Activated gamma-delta T cell treated with Interleukin-2 at 50 U/mL for 16 hours (primary cell): ENCODE results near the gene CCNE1.
"Not testable (repeated sequence)": the region's sequence is repeated elsewhere in the genome, so short reads cannot be mapped to it uniquely, and the experiment has no call there.

Source experiments
- DNase-seq: peaks from one replicate; pipeline ENCODE4 v3.0.0-alpha.2; 2020

CCNE1 gene

DNA sequence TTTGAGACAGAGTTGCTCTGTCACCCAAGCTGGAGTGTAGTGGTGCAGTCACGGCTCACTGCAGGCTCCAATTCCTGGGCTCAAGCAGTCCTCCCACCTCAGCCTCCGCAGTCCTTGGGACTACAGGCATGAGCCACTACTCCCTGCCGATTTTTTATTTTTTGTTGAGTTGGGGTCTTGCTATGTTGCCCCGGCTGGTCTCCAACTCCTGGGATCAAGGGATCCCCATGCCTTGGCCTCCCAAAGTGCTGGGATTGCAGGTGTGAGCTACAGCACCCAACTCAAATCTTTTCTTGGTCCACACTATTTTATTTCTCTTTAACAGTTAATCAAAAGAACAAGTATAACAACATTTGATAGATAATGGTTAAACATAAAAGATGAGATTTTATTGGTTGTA lies 7.5 kb downstream of the CCNE1 start:
- no peak for DNase-seq

DNA sequence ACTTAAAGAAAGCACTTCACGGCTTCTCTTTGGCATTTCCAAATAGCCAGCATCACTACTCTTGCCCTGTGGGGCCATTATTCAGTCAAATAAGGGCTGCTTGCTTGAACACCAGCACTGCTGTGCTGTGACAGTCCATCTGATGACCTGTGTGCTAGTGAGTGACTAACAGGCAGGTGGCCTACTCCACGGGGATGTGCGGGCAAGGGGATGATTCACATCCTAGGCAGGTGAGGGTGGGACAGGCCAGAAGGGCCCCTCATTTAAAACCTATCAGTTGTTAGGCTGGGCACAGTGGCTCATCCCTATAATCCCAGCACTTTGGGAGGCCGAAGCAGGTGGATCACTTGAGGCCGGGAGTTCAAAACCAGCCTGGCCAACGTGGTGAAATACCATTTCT lies 8.2 kb downstream of the CCNE1 start:
- no peak for DNase-seq

DNA sequence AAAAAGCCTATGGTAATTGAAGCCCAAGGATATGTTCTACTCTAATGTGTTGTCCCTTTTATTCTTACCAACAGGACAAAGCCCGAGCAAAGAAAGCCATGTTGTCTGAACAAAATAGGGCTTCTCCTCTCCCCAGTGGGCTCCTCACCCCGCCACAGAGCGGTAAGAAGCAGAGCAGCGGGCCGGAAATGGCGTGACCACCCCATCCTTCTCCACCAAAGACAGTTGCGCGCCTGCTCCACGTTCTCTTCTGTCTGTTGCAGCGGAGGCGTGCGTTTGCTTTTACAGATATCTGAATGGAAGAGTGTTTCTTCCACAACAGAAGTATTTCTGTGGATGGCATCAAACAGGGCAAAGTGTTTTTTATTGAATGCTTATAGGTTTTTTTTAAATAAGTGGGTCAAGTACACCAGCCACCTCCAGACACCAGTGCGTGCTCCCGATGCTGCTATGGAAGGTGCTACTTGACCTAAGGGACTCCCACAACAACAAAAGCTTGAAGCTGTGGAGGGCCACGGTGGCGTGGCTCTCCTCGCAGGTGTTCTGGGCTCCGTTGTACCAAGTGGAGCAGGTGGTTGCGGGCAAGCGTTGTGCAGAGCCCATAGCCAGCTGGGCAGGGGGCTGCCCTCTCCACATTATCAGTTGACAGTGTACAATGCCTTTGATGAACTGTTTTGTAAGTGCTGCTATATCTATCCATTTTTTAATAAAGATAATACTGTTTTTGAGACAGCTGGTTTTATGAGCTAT lies 12.0 kb downstream of the CCNE1 start:
- DNase-seq: no peak

DNA sequence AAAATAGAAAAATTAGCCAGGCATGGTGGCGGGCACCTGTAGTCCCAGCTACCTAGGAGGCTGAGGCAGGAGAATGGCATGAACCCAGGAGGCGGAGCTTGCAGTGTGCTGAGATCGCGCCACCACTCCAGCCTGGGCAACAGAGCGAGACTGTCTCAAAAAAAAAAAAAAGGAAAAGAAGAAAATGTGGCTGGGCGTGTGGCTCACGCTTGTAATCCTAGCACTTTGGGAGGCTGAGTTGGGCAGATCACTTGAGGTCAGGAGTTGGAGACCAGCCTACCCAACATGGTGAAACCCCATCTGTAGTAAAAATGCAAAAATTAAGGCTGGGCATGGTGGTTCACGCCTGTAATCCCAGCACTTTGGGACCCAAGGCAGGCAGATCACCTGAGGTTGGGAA lies 13.5 kb downstream of the CCNE1 start:
- DNase-seq: not testable (repeated sequence)

DNA sequence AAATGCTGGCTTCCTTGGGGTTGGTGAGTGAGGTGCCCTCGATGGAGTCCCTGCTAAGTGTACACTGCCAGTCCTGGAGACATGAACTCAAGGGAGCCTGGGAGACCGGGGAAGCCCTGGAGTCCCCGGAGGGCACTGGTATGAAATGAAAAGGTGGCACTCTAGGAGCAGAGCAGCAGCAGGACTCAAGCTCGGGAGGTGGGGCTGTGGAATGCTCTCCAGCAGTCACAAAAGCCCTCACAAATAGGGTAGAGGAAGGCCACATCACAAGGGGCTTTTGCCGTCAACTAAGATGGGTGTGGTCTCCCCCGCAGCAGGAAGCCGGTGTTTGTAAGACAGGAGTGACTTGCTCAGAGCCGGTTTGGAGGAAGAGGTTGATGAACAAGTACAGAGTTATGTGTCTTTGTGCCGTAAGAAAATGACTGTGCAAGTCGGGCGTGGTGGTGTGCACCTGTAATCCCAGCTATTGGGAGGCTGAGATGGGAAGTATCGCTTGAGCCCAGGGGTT lies 19.3 kb downstream of the CCNE1 start:
- peak; percentile 61 for DNase-seq

DNA sequence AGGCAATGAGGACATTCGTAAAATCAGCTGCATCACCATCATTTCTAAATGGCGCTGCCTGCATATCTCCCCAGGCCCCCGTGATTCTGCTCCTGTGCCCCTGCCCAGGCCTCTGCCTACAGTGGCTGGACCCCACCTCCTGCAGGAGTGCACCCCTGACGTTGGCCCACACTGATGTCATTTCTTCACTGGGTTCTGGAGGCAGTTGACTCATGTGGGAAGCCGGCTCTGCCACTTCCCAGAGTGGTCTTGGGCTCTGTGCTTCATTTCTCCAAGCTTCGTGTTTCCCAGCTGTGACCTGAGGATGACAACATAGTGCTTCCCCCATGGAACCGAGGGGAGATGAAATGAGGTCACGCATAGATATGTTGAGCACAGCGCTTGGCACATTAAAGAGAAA lies 19.9 kb downstream of the CCNE1 start:
- DNase-seq: no peak

DNA sequence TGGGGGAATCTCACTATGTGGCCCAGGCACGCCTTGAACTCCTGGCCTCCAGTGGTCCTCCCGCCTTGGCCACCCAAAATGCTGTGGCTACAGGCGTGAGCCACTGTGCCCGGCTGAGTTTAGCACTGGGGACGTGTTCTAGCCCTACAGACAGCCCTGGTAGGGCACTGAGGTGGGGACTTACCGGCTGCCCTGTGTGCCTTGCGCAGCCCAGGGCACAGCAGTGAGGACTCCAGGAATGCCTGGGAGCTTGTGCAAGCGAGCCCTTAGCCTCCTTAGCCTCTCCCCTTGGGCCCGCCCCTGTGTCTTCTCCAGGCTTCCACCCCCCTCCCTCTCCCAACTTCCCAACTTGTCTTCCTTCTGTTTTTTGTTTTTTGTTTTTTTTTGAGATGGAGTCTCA lies 21.0 kb downstream of the CCNE1 start:
- DNase-seq: no peak

DNA sequence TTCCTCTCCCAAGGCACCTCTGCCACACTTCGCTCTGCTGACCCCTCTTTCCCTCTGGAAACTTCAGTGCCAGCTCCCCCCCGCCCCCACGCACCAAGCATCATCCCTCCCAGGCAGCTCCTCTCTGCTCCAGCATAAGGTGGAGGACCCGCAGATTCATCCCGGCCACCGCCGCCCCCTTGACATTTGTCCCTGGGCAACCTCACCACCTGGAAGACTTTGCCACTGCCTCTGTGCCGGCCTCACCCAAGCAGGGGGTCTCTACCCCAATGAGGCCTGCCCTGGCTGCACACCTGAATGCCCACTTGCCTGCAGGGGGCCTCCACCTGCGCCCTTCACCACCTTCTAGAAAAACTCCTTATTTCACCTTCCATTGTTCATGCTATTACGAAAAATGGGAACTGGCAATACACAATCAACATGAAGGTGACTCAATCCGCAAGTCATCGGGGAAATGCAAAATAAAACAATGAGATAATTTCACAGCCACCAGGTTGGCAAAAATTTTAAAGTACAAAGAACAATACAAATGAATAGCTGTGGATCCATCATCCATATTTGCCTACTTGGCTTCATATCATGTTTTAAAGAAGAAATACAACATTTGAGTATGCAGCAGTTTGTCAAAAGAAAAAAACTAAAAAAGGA lies 21.9 kb downstream of the CCNE1 start:
- DNase-seq: no peak

DNA sequence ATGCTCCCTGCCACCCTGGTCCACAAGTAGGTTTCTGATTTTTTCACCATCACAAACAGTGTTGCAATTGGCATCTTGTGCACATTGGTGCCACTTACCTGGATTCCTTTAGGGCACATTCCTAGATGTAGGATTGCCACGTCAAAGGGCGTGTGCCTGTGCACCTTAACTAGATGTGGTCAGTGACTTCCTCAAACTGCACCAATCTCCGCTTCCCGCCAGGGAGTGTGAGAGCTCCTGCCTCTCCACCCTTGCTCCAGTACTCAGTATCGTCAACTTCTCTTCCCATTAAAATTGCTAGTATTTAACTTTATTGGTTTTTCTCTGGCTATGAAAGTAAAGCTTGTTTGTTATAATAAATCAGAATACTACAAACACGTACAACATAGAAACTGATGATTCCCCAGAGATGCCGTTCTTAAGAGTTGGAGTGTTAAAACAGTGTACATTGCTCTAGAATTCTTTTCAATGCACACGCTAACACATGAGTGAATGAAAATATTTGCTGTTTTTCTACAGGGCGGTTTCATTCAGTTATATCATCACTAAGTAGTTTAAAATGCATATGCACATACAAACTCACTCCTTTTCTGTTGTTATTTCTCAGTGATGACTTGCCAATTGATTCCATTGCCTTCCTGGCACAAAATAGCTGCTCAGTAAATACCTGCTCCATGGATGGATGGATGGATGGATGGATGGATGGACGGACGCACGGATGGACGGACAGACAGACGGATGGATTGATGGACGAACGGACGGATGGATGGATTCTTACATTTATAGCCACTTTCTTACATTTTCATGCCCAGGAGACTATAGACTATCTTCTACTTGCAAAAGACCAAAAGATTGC lies 23.4 kb downstream of the CCNE1 start:
- no peak for DNase-seq

DNA sequence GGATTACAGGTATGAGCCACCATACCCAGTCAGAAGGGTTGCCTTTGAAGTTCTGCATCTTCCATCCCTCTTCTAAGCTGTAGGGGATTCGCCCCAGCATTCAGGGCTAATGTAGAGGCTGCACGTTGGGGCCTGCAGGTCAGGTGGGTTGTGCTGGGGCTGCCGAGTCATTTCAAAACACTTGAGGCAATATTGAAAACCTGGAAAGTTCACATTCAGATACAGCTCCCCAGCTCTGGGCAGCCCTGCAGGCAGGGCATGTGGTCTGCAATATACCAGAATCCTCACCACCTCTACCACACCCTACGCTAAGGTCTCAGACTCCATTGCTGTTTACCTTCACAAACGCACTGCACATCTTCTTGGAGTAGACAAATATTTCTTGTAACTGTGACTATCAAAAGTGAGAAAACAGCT lies 24.6 kb downstream of the CCNE1 start:
- no peak for DNase-seq

DNA sequence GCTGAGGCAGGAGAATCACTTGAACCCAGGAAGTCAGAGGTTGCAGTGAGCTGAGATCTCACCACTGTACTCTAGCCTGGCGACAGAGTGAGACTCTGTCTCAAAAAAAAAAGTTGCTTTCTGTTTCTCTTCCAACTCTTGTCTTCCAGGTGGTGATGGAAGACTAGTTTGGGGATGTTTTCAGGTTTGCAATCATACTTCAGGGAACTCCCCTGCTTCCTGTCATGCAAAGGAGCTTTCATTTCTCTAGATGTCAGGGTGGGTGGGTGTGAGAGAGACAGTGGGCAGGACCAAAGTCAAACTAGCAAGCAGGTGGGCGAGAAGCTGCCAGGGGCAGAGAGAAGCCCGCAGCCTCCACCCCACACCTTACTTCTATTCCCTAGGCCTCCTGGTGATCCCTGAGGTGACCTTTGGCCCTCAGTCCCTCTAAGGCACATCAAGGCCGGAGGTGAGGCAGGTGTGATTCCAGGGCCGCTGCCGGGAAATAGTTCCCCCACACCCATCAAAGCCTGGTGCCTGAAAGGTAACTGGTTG lies 25.7 kb downstream of the CCNE1 start:
- DNase-seq: no peak

DNA sequence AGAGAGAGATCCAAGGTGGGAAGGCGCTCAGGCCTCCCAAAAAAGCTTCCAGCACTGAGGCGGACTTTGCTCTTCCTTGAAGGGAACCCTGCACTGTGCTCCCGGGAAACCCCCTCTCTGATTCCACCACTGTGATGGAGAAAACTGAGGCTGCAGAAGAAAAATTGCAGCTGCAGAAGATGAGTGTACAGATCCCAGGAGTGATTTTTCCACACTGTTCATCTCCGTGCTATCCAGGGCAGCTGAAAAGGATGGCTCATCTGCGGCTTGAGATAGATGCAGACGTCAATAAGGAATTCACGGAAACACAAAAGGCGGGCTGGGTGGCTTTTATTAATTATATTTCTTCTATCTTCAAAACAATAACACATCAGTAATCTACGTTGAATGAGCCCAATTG lies 26.2 kb downstream of the CCNE1 start:
- DNase-seq: no peak

DNA sequence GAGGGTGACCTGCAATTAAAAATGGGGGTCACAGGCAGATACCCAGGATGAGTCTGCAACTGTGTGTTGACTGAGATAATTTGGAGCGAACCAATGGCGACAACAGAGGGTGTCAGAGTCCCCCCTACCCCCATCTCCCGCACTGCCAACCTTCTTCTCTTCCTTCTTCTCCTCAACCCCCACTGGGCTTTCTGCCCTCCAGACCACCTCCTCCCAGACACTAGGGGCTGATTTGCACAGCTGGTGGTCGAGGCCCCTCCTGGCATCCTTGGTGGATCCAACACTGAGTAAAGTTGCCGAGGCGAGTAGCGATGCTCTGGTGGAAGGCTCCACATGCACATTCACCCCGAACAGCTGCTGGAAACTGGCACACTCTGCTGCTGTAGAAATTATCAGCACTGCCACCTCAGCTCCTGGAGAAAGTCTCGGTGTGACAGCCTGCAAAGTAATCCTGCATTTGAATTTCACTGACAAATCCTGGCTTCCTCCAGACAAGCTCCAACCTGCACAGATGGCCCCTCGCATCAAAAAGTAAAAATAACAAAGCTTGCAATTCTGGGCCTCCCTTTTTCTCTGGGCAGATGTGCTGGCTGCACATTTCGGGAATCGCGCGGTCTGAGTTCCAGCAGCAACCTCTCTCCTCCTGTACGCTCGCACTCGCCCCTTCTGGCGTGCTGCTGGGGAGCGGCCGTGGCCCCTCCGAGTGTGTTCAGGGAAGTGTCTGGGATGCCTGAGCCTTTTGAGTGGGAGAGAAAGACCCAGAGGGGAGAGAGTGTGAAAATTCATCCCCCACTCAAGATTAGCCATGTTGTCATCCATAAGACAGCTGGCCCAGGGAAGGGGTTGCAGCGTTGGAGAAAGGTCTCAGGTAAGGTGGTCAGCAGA lies 28.5 kb downstream of the CCNE1 start:
- no peak for DNase-seq

DNA sequence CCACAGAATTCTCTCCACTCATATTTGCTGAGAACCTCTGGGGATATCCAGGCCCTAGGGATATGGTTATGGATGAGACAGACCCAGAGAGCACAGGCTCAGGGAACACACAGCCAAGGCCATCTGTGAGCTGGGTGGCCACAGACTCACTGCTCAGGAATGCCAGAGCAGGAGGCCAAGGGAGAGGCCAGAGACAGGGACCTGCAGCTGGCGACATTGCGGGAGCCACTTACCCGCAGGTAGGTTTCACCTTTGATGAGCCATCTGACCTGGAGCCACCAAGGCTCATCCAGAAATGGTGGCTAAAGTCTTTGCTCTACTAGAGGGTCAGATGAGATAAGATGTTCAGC lies 29.4 kb downstream of the CCNE1 start:
- DNase-seq: no peak

DNA sequence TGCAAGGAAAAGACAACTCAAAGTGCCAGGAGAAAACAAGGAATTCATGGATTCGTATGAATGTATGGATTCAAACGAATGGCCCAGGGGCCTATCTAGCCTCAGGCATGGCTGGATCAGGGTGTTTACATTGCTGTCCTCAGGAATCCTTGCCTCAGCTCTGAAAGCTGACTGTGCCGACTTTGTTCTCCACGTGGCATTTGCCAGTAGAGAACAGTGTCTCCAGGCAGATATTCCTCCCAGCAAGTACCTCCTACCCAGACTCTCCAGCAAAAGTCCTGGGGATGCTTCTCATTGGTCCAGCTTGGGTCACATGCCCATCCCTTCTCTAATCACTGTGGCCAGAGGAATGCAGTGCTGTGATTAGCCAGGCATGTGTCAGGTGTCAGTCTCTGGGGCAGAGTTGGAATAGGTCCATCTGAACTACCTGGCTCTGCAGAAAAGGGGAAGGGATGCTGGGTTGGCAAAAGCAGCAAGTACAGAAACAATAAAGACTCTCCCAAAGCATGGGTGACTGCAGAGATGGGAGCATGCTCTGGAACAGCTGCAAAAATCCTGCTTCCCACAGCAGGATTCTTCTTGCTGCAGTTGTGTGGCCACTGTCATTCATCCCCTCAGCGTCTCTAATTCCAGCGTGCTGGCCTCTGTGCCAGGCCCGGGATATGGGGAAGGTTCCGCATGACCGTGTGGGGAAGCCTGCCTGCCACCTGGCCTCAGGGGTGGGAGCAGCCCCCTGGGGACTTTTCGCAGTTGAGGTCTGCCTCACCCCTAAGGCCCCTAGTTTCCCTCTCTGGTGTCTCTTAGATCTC lies 30.0 kb downstream of the CCNE1 start:
- no peak for DNase-seq

DNA sequence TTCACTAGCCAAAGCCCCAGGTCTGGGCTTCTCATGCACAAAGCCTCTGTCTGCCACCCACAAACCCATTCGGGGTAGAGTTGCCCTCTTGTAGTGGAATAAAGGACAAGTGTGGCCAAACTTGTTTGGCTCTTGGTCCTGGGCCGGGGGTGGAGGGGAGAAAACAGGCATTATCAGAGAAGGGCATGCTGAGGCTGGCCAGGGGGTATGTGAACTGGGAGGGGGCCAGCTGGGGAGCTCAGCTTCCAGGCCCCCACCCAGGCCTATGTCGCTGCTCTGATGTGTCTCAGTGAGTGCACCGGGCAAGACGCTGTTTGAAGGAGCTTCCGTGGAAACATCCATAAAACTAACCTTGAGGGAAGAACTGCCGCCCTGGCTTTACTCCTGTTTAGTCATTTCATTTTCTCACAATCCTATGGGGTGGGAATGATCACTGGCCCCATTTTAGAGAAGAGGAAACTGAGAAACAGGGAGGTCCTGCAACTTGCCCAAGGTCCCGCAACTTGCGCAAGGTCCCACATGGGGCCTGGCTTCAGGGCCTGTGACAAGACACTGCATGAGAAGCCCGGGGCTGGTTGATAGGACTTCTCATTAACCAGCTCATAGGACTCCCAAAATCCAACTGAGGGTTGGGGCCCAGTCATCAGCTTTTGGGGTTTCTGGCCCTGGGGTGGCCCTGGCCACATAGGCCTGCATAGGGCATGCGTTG lies 30.8 kb downstream of the CCNE1 start:
- DNase-seq: no peak

DNA sequence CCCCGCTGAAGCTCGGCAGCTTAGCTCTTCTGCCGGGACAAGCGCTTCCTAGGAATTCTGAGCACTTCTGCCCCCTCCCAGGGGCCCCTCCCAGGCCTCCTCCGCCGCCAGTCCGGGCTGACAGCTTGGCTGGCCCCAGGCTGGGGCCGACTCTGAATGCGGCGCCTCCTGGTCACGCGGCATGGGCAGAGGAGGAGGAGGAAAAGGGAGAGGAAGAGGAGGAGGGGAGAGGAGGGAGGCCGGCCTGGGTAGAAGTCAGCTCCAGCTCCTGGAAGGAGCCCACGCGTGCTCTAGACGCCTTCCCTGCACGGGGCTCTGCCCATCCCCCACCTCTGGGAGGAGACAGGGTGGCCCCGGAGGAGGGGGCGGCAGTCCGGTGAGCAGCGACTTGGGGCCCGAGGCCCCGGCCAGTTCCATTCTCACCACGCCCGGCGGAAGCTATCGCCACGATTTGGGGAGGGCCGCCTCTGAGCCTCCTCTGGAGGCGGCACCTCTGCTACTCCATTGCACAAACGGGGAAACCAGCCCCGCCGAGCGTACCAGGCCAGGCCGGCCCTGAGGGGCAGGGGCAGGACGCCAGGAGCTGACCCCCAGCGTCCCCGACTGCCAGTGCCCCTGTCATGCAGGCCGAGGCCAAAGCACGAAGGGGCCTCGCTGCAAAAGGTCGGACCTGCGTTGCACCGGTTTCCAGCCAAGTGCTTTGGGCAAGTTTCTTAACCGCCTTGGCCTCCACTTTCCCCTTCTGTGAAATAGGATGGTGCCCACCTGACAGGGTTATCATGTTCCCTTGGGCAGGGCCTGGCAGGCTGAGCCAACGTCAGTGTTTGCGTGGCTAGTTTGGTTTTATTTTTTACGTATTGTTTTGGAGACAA lies 31.6 kb downstream of the CCNE1 start:
- no peak for DNase-seq

DNA sequence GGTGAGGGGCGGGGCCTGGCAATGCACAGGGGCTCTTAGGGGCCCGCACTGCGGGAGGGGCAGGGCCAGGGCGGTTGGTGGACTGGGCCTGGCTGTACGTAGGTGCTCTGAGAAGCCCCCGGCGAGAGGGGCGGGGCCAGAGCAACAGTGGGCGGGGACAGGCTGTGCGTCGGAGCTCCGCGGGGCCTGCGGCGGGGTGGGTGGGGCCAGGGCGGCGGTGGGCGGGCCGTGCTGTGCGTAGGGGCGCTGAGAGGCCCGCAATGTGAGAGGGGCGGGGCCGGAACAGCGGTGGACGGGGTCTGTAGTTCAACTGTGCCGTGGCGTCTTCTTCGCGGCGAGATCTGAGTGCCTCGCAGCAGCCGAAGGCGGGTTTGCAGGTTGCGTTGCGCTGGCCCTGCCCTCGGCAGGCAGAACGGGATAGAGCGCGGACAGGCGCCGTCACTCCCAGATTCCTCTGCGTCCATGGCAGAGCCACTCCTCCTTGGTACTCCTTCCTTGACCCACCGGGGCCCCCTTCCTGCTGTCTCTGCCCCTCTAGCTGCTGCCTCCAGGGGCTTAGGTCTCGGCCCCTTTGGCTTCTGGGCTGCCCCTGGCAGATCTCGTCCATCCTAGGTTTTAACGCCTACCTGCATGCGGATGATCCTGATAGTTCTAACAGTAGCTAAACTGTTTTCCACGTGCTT lies 33.2 kb downstream of the CCNE1 start:
- peak; percentile 98 for DNase-seq

DNA sequence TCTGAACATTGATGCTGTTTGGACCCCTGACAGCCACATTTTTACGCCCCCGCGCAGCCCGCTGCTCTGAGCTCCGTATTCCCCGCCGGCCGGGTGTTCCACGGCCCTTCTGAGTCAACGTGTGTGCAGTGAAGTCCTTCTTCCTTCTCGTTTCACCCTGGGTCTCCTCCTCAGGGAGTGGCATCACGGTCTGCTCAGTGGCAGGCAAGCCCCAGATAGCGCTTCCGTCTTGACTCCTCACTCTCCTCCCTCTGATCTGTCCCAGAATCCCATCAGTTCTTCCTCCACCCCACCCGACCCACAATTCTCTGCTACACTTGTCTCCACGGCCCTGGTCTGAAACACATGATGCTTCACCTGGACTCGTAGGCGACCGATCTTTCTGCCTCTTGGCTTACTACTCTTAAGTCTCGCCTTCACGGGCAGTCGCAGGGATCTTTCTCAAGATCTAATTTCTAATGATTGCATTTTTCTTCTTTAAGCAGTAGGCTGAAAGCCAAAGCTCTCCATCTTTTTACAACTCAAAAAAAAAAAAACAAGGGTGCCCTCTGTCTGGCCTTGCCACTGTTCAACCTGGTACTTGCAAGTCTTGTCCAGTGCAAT lies 33.9 kb downstream of the CCNE1 start:
- DNase-seq: no peak
